Activated CD4-positive, CD25-positive, alpha-beta regulatory T cell (primary cell): Measurements from ENCODE around the gene ELAVL1.
A peak's percentile ranks its signal among the peaks of the same experiment; 100 is the strongest.

Source experiments
- DNase-seq, 4 experiments: peaks; one replicate each; lab custom pipeline; 2025; lab: John Stamatoyannopoulos, UW

Gene ELAVL1

GRCh38 chr19:7985481-7985911, 19.9 kb downstream of the ELAVL1 start:
- DNase-seq: no peak

GRCh38 chr19:7983995-7984837, 21.2 kb downstream of the ELAVL1 start:
- DNase-seq: no peak

- DNase-seq: no peak
These were observed 22.0 kb downstream of the ELAVL1 start for GRCh38 chr19:7983286-7983950.

- no peak for DNase-seq
These were observed 22.8 kb downstream of the ELAVL1 start for GRCh38 chr19:7982651-7983099.

- no peak for DNase-seq
These were observed 23.3 kb downstream of the ELAVL1 start for GRCh38 chr19:7982103-7982502.

- DNase-seq: no peak
These were observed 23.8 kb downstream of the ELAVL1 start for GRCh38 chr19:7981661-7982060.

GRCh38 chr19:7981199-7981598, 24.2 kb downstream of the ELAVL1 start:
- no peak for DNase-seq

GRCh38 chr19:7980635-7981121, 24.8 kb downstream of the ELAVL1 start:
- DNase-seq: no peak

- no peak for DNase-seq
These were observed 25.3 kb downstream of the ELAVL1 start for GRCh38 chr19:7980168-7980567.

GRCh38 chr19:7979559-7979958, 25.9 kb downstream of the ELAVL1 start:
- DNase-seq: no peak

GRCh38 chr19:7979011-7979410, 26.4 kb downstream of the ELAVL1 start:
- DNase-seq: no peak

GRCh38 chr19:7978179-7978825, 27.1 kb downstream of the ELAVL1 start:
- DNase-seq: no peak

- DNase-seq: no peak
These were observed 27.8 kb downstream of the ELAVL1 start for GRCh38 chr19:7977723-7978040.

- DNase-seq: no peak
These were observed 28.3 kb downstream of the ELAVL1 start for GRCh38 chr19:7977021-7977722.

- no peak for DNase-seq
These were observed 29.0 kb downstream of the ELAVL1 start for GRCh38 chr19:7976461-7976860.

GRCh38 chr19:7975037-7975436, 30.4 kb downstream of the ELAVL1 start:
- DNase-seq: no peak

GRCh38 chr19:7973883-7974282, 31.6 kb downstream of the ELAVL1 start:
- no peak for DNase-seq

GRCh38 chr19:7971553-7972520, 33.6 kb downstream of the ELAVL1 start:
- no peak for DNase-seq

- DNase-seq: peak in 1 of 4 experiments; percentile 10
These were observed 34.6 kb downstream of the ELAVL1 start for GRCh38 chr19:7970716-7971448.

GRCh38 chr19:7969555-7969939, 35.9 kb downstream of the ELAVL1 start:
- DNase-seq: no peak
